K562 (cell line): ENCODE data around the gene AMH. TPM values are rescaled to one million over a fixed set of nuclear protein-coding genes. Genes with fewer than 3 reads are reported as not detected.
A peak's percentile ranks its signal among the peaks of the same experiment; 100 is the strongest.

Source experiments
- ARID3A ChIP-seq: IDR thresholded peaks from 2 replicates; pipeline ENCODE4 v1.6.1; 2012; ENCODE audit warnings: low read depth, low read length, improper control_type of control experiment, borderline replicate concordance
- ESRRA ChIP-seq: fragments of 450-650 bp; IDR thresholded peaks from 2 replicates; pipeline ENCODE4 v1.6.1; 2014; ENCODE audit warnings: low read depth, mild to moderate bottlenecking, moderate library complexity, borderline replicate concordance
- KLF16 ChIP-seq: IDR thresholded peaks from 2 replicates; pipeline ENCODE4 v1.6.1; 2016; ENCODE audit warnings: antibody characterized with exemption
- POLR2G ChIP-seq: fragments of 200-400 bp; formaldehyde crosslinking; IDR thresholded peaks from 2 replicates; pipeline ENCODE4 v1.6.1; 2017; ENCODE audit warnings: low read depth, mild to moderate bottlenecking, antibody characterized with exemption, low read length, moderate library complexity
- REST ChIP-seq, 2 experiments: fragments of 450-650 bp; formaldehyde crosslinking in 1 of 2; IDR thresholded peaks; 2 replicates each; pipeline versions ENCODE4 v1.4.0 to v1.6.1; 2014 to 2020; ENCODE audit warnings: mild to moderate bottlenecking in 2 of 2, borderline replicate concordance in 1 of 2, low read depth in 1 of 2
- RREB1 ChIP-seq: fragments of 250-450 bp; sonication (Bioruptor Pico); IDR thresholded peaks from 2 replicates; pipeline ENCODE4 v1.4.0; 2020
- SUPT5H ChIP-seq: fragments of 450-650 bp; IDR thresholded peaks from 2 replicates; pipeline ENCODE4 v1.6.1; 2016
- polyA plus RNA-seq, 8 experiments: library from polyadenylated mRNA; depleted of rRNA in 4 of 8; stranded (reverse) in 5 of 8; unstranded in 3 of 8; fragments of >200 nt; fragmentation: Nextera tagmentation in 2 of 8; fragmentation: Illumina TruSeq in 1 of 8; extraction: Ambion mirVana in 2 of 8; extraction: Trizol in 1 of 8; gene quantifications; 2 replicates each; pipeline versions ENCODE4 v1.2.1 to v1.2.3, GENCODE V29; 2011 to 2014; ENCODE audit warnings: inconsistent platforms in 1 of 8, missing spikeins in 1 of 8
- total RNA-seq, 7 experiments: library from RNA; depleted of rRNA in 6 of 7; stranded (reverse); fragments of >200 nt in 6 of 7; fragmentation: Illumina TruSeq in 2 of 7; extraction: Trizol in 2 of 7; gene quantifications; 2 replicates each; pipeline versions ENCODE4 v1.2.1 to v1.2.3, GENCODE V29; 2011 to 2021; ENCODE audit warnings: low replicate concordance in 1 of 7

The AMH gene
- total and polyA plus RNA-seq, 9 of the 15 experiments (the other 6 are each of a cell fraction or from before 2014, with no cell fraction given): 0.29 to 27.4 (median 2.6) TPM; not detected in 2

DNA sequence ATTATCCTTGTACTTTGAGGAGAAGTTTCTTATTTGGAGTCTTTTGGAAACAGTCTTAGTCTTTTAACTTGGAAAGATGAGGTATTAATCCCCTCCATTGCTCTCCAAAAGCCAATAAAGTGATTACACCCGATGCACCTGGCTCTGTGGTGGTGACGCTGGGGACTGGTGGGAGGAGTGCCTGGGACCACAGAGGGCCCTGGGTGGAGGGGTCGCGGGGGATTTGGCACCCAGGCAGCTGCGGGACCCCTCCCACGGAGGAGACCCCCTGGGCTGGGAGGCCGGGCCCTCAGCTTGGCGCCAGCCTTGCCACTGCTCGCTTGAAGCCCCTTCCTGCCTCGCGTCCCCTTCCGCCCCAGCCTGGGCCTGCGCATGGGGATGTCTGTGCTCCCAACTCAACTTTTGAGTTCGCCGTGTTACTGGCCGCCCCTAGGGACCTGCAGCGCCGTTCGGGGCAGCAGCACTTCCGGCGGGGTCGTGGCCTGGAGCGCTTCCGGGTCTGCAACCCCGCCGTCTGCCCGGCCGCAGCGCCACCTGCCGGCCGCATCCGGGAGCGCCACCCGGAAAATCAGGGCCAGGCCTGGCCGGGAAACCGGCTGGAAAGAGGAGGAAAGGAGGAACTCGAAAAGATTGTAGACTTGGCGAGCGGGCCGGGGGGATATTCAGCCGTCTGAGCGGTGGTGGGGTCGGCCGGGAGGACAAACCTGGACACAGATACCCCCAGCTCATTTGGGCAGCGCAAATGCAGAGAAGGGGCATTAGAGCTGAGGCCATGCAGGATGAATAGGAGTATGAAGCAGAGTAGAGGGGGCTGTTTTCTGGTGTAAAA, 24.4 kb downstream of the AMH start (continued):
- TF ChIP-seq REST (IDR thresholded peaks at IDR 0.05; ENCODE audit: borderline replicate concordance): peak; percentile 78
- no peak; the same call in 1 of the 2 replicates for TF ChIP-seq REST (CRISPR knock-in tag; IDR thresholded peaks at IDR 0.05; ENCODE audit: low read depth)
- peak; percentile 72 for TF ChIP-seq SUPT5H
- peak; percentile 77 for TF ChIP-seq ESRRA
- no peak for TF ChIP-seq RREB1 (CRISPR knock-in tag)
- peak; percentile 39; the same call in 1 of the 2 replicates for TF ChIP-seq KLF16
- TF ChIP-seq ARID3A: no peak
- peak; percentile 83 for TF ChIP-seq POLR2G
